Activated CD4-positive, alpha-beta T cell treated with anti-CD3 and anti-CD28 coated beads, Interleukin-2, amount 10 ng/mL, durations not matched to agents 7 days and 5 days (primary cell): ENCODE results near the gene HYAL1. TPM values are rescaled to one million over a fixed set of nuclear protein-coding genes. Genes with fewer than 3 reads are reported as not detected.
"Not testable (repeated sequence)": the region's sequence is repeated elsewhere in the genome, so short reads cannot be mapped to it uniquely, and the experiment has no call there.

Experiments used
- CTCF ChIA-PET: fragments of 350-600 bp; sonication (Branson Sonifier 250); formaldehyde crosslinking; loops from one replicate; lab custom pipeline; 2021; ENCODE audit warnings: antibody characterized with exemption; lab: Charles Lee
- POLR2A ChIA-PET: fragments of 350-600 bp; sonication (Branson Sonifier 250); formaldehyde crosslinking; loops from one replicate; lab custom pipeline; 2021; ENCODE audit warnings: antibody characterized with exemption; lab: Charles Lee
- DNase-seq: peaks from one replicate; pipeline ENCODE4 v3.0.0-alpha.2; 2020
- H3K27ac Mint-ChIP-seq: one replicate; pipeline ENCODE4 v1.8.0; 2021; ENCODE audit warnings: mild to moderate bottlenecking, moderate library complexity, mixed read lengths
- H3K27me3 Mint-ChIP-seq: one replicate; pipeline ENCODE4 v1.8.0; 2021; ENCODE audit warnings: mixed read lengths
- H3K36me3 Mint-ChIP-seq: one replicate; pipeline ENCODE4 v1.8.0; 2021; ENCODE audit warnings: low read depth, mixed read lengths
- H3K4me1 Mint-ChIP-seq: one replicate; pipeline ENCODE4 v1.8.0; 2021; ENCODE audit warnings: mixed read lengths
- H3K4me3 Mint-ChIP-seq: one replicate; pipeline ENCODE4 v1.8.0; 2021; ENCODE audit warnings: mild to moderate bottlenecking, moderate library complexity, mixed read lengths
- H3K9me3 Mint-ChIP-seq: one replicate; pipeline ENCODE4 v1.8.0; 2021; ENCODE audit warnings: mixed read lengths
- total RNA-seq, 2 experiments: library from RNA; stranded (reverse); gene quantifications; one replicate each; pipeline ENCODE4 v1.2.3, GENCODE V29; 2021

HYAL1 gene
- total RNA-seq, 2 experiments from 2014 or later: 0.07 TPM; not detected in 1

DNA sequence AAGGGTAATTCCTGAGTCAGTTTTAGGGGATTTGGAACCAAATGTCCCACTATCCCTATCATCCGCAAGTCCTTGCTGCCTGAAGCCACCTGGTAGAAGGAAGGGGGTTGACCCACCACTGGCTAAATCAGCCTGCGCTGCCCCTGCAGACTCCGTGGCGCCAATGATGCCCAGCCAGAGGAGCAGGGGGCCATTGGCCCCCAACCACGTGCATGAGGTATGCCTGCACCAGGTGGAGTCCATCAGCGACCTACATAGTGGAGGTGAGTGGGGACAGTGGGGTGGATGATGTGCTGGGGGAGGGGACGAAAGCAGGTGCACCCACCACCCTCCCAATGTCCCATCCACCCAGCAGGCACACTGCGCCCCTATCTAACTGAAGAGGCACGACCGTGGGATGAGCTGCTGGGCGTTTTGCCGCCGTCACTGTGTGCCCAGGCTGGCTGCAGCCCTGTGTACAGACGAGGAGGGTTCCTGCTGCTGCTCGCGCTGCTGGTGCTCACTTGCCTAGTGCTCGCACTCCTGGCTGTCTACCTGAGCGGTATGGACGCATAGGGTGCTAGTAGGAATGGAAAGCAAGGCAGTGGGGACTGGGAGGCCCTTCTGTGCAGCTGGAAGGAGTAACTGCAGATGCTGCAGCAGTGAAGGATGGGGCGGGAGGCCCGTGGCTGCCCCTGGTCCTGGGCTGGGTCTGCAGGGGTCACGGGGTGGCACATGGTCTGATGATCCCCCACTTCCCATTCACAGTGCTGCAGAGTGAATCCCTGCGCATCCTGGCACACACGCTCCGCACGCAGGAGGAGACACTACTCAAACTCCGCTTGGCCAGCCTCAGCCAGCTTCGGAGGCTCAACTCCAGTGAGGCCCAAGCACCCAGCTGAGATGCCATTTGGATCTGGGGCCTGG is 16.8 kb downstream of the HYAL1 start:
- ChIA-PET CTCF (interaction anchor here (1.2 to 3.8 kb wide), 2 partner anchors 13 to 40 kb away, joined by 3 to 9 read pairs; no protein-coding TSS in a partner anchor), POLR2A (no interaction called here)
- H3K27me3 Mint-ChIP-seq: no peaks in the 10 kb centered on the region
- H3K9me3 Mint-ChIP-seq: no peaks in the 10 kb centered on the region
- H3K27ac Mint-ChIP-seq: no peak overlapping the region
- H3K4me1 Mint-ChIP-seq: peaks cover 11% of the 10 kb centered on the region
- H3K36me3 Mint-ChIP-seq: no peaks in the 10 kb centered on the region
- H3K4me3 Mint-ChIP-seq: no peak overlapping the region
- DNase-seq: no peak

DNA sequence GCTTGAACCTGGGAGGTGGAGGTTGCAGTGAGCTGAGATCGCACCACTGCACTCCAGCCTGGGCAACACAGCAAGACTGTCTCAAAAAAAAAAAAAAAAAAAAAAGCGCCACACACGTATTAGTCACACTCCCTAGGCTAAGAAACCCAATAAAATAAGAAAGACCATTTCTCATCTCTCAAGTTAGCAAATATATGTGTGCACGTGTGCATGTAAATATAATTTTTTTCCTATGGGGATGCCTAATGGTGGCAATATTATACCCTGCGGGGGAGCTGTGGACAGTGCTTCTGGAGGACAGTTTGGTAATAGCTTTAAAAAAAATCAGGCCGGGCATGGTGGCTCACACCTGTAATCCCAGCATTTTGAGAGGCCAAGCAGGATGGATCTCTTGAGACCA is 19.3 kb downstream of the HYAL1 start:
- not testable (repeated sequence) for H3K4me1 Mint-ChIP-seq, H3K9me3 Mint-ChIP-seq, H3K27ac Mint-ChIP-seq, DNase-seq, H3K27me3 Mint-ChIP-seq, H3K36me3 Mint-ChIP-seq, H3K4me3 Mint-ChIP-seq
- ChIA-PET CTCF (interaction anchor here (0.6 to 1.1 kb wide), 3 partner anchors 11 to 581 kb away, joined by 3 to 5 read pairs (median 3); no protein-coding TSS in a partner anchor), POLR2A (interaction anchor here (0.5 kb wide), 1 partner anchor 37 kb away, joined by 3 read pairs; no protein-coding TSS in a partner anchor)

DNA sequence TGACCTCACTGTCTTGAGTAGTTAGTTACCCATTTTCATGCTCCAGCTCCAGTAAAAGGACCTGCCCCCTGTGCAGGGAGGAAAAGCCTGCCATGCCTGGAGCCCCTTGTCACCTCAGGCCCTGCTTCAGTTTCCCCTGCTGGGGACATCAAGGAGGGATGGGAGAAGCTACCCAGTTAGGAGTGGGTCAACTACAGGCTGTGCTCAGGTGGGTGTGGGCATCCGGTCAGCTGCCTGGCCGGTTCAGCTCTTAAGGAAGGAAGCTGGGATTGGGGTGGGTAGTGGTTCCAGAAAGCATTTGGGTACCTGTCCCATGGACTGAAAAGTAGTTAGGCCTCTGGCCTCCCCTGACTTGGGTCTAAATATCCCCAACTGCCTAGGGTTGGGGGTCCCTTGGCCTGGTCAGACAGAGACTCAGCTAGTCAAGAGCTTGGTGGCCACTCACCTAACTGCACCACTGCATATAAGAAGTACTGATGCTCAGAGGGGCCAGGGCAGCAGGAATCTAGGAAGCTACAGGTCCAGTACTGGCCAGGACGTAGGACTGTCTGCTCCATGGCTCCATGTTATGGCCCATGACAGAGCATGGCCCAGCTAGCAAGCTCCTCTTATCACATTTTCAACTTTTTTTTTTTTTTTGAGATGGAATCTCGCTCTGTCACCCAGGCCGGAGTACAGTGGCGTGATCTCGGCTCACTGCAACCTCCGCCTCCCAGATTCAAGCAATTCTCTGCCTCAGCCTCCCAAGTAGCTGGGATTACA is 23.9 kb downstream of the HYAL1 start:
- CTCF ChIA-PET: interaction anchor here (0.5 to 2.4 kb wide), 7 partner anchors 8 to 55 kb away, joined by 3 to 9 read pairs (median 5); no protein-coding TSS in a partner anchor
- Mint-ChIP-seq H3K4me3 (no peak overlapping the region), H3K36me3 (no peaks in the 10 kb centered on the region), H3K4me1 (peaks cover 15% of the 10 kb centered on the region), H3K27me3 (peaks cover 32% of the 10 kb centered on the region), H3K9me3 (no peaks in the 10 kb centered on the region), H3K27ac (no peak overlapping the region)
- DNase-seq: no peak
- POLR2A ChIA-PET: interaction anchor here (0.6 kb wide), 1 partner anchor 1223 kb away, joined by 5 read pairs; no protein-coding TSS in a partner anchor

DNA sequence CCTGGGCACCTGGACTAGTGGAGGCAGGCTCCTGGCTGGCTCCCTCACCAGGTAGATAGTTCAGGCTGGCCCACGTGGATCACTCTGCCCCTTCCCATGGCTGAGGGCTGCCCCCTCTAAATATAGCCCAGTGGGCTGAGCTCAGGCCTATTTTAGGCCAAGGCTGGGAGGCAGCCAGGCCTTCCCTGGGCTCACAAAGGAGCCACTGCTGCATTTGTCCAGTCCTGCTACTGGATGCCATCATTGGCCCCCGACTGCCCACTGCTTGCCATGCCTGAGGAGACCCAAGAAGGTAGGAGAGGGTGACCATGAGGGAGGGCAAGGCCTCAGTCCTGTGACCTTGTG is 24.5 kb downstream of the HYAL1 start, which contains the start of gene LSMEM2:
Gene LSMEM2 (plus strand): TSS at position 208 of the 345 bp plus-strand sequence. CDS start 27 bp downstream, at position 235.
- Mint-ChIP-seq H3K36me3 (no peaks in the 10 kb centered on the region), H3K27me3 (peaks cover 37% of the 10 kb centered on the region), H3K9me3 (no peaks in the 10 kb centered on the region), H3K4me3 (no peak within 1 kb of the TSS), H3K4me1 (peaks cover 20% of the 10 kb centered on the region), H3K27ac (no peak within 1 kb of the TSS)
- DNase-seq: no peak
- ChIA-PET CTCF (interaction anchor here (0.5 to 2.4 kb wide), 6 partner anchors 10 to 84 kb away, joined by 3 to 9 read pairs (median 6); no protein-coding TSS in a partner anchor), POLR2A (no interaction called here)

DNA sequence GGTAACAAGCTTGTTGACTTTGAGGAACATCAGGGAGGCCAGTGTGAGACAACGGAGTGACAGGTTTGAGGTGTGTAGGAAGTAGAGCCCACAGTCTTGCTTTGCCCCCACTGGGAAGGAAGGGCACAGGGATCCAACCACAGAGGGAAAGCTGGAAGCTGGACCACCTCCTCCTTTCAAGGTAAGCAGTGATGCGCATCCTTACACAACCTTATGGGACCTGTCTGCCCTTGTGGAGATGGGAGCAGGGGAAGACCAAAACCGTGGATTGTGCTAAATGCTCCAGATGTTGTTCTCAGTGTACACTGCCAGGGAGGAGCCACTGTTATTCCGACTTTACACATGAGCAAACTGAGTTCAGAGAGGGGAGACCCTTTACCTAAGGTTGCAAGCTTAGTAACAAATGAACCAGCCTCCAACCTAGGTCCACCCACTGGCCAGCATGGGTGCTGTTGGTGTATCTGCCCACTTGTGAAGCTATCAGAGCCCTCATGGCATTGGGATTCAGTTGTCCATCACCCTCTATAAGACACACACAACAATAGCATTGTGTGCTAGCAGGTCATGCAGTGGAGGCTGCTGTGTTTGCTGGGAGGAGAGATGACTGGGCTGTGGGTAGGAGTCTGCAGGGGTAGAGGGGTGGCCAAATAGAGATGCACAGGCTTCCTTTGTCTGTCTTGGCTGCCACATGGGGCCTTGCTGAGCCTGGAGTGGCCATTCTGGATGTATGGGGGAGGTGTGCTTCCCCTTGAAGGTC is 25.1 kb downstream of the HYAL1 start:
- no peak overlapping the region for H3K4me3 Mint-ChIP-seq

DNA sequence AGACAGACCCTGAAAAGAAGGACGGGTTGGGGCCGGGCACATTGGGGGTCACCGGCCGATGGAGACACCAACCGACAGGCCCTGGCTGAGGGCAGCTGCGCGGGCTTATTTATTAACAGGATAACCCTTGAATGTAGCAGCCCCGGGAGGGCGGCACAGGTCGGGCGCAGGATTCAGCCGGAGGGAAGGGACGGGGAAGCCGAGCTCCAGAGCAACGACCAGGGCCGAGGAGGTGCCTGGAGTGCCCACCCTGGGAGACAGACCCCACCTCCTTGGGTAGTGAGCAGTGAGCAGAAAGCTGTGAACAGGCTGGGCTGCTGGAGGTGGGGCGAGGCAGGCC is 26.6 kb downstream of the HYAL1 start:
- H3K9me3 Mint-ChIP-seq: no peaks in the 10 kb centered on the region
- DNase-seq: no peak
- no peak overlapping the region for H3K4me3 Mint-ChIP-seq
- CTCF ChIA-PET: interaction anchor here (0.6 to 1.9 kb wide), 3 partner anchors 20 to 493 kb away, joined by 5 to 6 read pairs (median 6); partner anchors contain the start of genes HYAL3 and NAA80
- no peak overlapping the region for H3K27ac Mint-ChIP-seq
- H3K36me3 Mint-ChIP-seq: no peaks in the 10 kb centered on the region
- H3K4me1 Mint-ChIP-seq: peaks cover 29% of the 10 kb centered on the region
- POLR2A ChIA-PET: no interaction called here
- peaks cover 44% of the 10 kb centered on the region for H3K27me3 Mint-ChIP-seq

More for the DNA sequence above, 25.1 kb downstream of the HYAL1 start:
- peaks cover 39% of the 10 kb centered on the region for H3K27me3 Mint-ChIP-seq
- CTCF ChIA-PET: interaction anchor here (0.6 to 2.4 kb wide), 5 partner anchors 10 to 272 kb away, joined by 3 to 9 read pairs (median 6); no protein-coding TSS in a partner anchor
- DNase-seq: no peak
- H3K27ac Mint-ChIP-seq: no peak overlapping the region
- H3K36me3 Mint-ChIP-seq: no peaks in the 10 kb centered on the region
- peaks cover 21% of the 10 kb centered on the region for H3K4me1 Mint-ChIP-seq
- no peaks in the 10 kb centered on the region for H3K9me3 Mint-ChIP-seq
- POLR2A ChIA-PET: no interaction called here

DNA sequence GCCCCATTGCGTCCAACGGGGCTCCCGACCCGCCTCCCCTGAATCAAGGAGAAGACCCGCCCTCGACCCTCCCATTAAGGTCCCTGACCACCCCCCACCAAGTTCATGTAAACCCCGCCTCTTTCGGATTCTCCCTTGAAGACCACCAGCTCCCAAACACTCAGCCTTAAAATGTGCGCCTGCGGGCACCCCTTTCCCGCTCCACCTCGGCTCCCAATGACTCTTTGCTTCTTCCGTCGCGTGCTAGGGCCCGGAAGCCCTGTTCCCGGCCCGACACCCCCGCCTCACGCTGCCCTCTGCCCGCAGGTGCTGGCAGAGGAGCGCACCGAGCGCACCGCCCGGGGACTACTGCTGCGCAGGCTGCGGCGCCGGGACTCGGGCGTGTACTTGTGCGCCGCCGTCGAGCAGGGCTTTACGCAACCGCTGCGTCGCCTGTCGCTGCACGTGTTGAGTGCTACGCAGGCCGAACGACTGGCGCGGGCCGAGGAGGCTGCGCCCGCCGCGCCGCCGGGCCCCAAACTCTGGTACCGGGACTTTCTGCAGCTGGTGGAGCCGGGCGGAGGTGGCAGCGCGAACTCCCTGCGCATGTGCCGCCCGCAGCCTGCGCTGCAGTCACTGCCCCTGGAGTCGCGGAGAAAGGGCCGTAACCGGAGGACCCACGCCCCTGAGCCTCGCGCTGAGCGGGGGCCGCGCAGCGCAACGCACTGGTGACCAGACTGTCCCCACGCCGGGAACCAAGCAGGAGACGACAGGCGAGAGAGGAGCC is 27.2 kb downstream of the HYAL1 start:
- peak; percentile 51 for DNase-seq
- no peak overlapping the region for H3K4me3 Mint-ChIP-seq
- CTCF ChIA-PET: interaction anchor here (0.6 to 2.9 kb wide), 7 partner anchors 19 to 735 kb away, joined by 3 to 23 read pairs (median 5); partner anchors contain the start of genes GNAI2, HYAL3 and NAA80
- no peaks in the 10 kb centered on the region for H3K36me3 Mint-ChIP-seq
- peaks cover 44% of the 10 kb centered on the region for H3K27me3 Mint-ChIP-seq
- H3K4me1 Mint-ChIP-seq: peaks cover 35% of the 10 kb centered on the region
- POLR2A ChIA-PET: no interaction called here
- peak overlapping the region; percentile 9 for H3K27ac Mint-ChIP-seq
- no peaks in the 10 kb centered on the region for H3K9me3 Mint-ChIP-seq

DNA sequence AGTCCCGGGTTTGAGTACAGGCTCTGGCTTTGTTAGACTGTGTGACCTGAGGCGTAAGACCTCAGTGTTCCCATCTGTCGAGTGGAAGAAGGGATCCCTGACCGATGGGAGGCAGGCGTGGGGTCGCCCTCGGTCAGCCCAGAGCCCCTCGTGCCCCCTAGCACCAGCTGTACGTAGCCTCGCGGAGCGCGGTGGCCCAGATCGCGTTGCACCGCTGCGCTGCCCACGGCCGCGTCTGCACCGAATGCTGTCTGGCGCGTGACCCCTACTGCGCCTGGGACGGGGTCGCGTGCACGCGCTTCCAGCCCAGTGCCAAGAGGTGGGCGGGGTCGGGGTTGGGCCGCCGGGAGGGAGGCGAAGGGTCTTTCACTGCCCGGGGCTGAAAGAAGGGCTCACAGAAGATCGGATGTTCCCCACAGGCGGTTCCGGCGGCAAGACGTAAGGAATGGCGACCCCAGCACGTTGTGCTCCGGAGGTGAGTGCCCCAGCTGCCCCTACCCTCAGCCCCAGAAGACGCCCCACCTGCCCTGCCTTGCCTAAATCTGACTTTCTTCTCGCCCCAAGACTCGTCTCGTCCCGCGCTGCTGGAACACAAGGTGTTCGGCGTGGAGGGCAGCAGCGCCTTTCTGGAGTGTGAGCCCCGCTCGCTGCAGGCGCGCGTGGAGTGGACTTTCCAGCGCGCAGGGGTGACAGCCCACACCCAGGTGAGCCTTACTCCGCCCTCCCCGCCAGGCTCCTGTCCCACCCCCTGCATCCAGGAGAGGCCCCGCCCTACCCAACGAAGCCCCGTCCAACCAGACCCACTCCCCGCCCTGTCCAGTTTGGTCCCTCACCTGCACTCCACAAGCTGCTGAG is 28.0 kb downstream of the HYAL1 start:
- CTCF ChIA-PET: interaction anchor here (0.6 to 2.9 kb wide), 18 partner anchors 12 to 734 kb away, joined by 3 to 23 read pairs (median 4); partner anchors contain the start of genes GNAI2, HYAL3, IFRD2 and NAA80
- DNase-seq: no peak
- POLR2A ChIA-PET: no interaction called here
- Mint-ChIP-seq H3K27ac (no peak overlapping the region), H3K27me3 (peaks cover 44% of the 10 kb centered on the region), H3K4me1 (peaks cover 35% of the 10 kb centered on the region), H3K36me3 (no peaks in the 10 kb centered on the region), H3K4me3 (peak overlapping the region; percentile 32), H3K9me3 (no peaks in the 10 kb centered on the region)

DNA sequence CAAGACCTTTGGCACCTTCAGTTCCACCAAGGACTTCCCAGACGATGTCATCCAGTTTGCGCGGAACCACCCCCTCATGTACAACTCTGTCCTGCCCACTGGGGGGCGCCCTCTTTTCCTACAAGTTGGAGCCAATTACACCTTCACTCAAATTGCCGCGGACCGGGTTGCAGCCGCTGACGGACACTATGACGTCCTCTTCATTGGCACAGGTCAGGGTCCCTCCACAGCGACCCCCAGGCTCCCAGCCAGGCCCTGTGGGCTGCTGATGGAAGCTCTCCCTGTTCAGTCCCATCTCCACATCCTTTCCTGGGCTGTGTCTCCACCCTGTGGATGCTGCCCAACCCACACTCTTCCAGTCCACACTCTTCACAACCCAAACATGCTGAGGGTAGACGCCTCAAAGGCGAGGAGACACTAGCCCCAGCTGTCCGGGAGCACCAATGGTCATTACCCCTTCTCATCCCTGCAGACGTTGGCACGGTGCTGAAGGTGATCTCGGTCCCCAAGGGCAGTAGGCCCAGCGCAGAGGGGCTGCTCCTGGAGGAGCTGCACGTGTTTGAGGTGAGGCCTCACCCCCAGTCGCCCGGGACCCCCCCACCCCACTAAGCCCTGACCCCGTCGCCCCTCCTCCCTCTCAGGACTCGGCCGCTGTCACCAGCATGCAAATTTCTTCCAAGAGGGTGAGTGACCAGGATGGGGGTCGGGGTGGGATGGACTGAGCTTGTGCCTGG is 28.8 kb downstream of the HYAL1 start:
- CTCF ChIA-PET: interaction anchor here (0.6 to 2.9 kb wide), 14 partner anchors 11 to 85 kb away, joined by 3 to 23 read pairs (median 4); partner anchors contain the start of genes GNAI2 and IFRD2
- peaks cover 44% of the 10 kb centered on the region for H3K27me3 Mint-ChIP-seq
- peak overlapping the region; percentile 69 for H3K27ac Mint-ChIP-seq
- H3K4me3 Mint-ChIP-seq: peak overlapping the region; percentile 48
- no peaks in the 10 kb centered on the region for H3K36me3 Mint-ChIP-seq
- peak; percentile 82 for DNase-seq
- no peaks in the 10 kb centered on the region for H3K9me3 Mint-ChIP-seq
- H3K4me1 Mint-ChIP-seq: peaks cover 35% of the 10 kb centered on the region
- POLR2A ChIA-PET: no interaction called here

DNA sequence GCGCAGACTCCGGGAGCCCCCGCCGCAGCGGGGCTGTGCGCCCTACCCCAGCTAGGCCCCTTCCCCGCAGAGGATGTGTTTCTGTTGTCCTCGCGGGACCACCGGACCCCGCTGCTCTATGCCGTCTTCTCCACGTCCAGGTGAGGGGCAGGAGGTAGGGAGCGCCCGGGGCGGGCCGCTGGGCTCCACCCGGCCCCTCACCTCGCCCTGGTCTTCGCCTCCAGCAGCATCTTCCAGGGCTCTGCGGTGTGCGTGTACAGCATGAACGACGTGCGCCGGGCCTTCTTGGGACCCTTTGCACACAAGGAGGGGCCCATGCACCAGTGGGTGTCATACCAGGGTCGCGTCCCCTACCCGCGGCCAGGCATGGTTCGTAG is 29.7 kb downstream of the HYAL1 start:
- Mint-ChIP-seq H3K27me3 (peaks cover 45% of the 10 kb centered on the region), H3K9me3 (no peaks in the 10 kb centered on the region), H3K4me1 (peaks cover 35% of the 10 kb centered on the region), H3K4me3 (no peak overlapping the region), H3K36me3 (no peaks in the 10 kb centered on the region), H3K27ac (no peak overlapping the region)
- ChIA-PET POLR2A (interaction anchor here (0.5 kb wide), 1 partner anchor 162 kb away, joined by 3 read pairs; no protein-coding TSS in a partner anchor), CTCF (interaction anchor here (0.8 to 2.9 kb wide), 2 partner anchors 10 to 80 kb away, joined by 3 to 23 read pairs; no protein-coding TSS in a partner anchor)
- DNase-seq: no peak
